ENCODE results near the gene MLEC. TPM values are rescaled to one million over a fixed set of nuclear protein-coding genes. Genes with fewer than 3 reads are reported as not detected.

Gene MLEC
- total RNA-seq, 3 donors from 2014 or later (not counting 1 experiment from before 2014, with no cell fraction given) = 47.4 to 52.8 (median 49.6) TPM

- Histone ChIP-seq H3K27me3 (ENCODE audit: control insufficient read depth, insufficient read depth, low read length) (no peaks in the 10 kb centered on the region), H3K36me3 (ENCODE audit: control insufficient read depth, insufficient read depth, low read length) (peaks cover 81% of the 10 kb centered on the region), H3K9me3 (ENCODE audit: control insufficient read depth, insufficient read depth, low read length) (no peaks in the 10 kb centered on the region), H3K27ac (ENCODE audit: low read length) (no peak overlapping the region), H3K4me3 (ENCODE audit: low read length) (no peak overlapping the region), H3K4me1 (ENCODE audit: control insufficient read depth, insufficient read depth, low read length) (no peaks in the 10 kb centered on the region)
- Mint-ChIP-seq H3K27ac (no peak overlapping the region), H3K4me3 (no peak overlapping the region), H3K4me1 (no peaks in the 10 kb centered on the region), H3K27me3 (ENCODE audit: low read depth in 2 of 2) (no peaks in the 10 kb centered on the region), H3K9me3 (no peaks in the 10 kb centered on the region), H3K36me3 (no peaks in the 10 kb centered on the region)
- DNase-seq (no peak), ATAC-seq (no peak)
- WGBS (ENCODE audit: insufficient coverage) = 80% methylated on average over 2 of the region's 3 CpGs
- intact Hi-C loops (cut with micrococcal nuclease) = no loop called here
- no peak for TF ChIP-seq CTCF (IDR thresholded peaks at IDR 0.05)
Observed at GRCh38 chr12:120698665-120699064, 11.7 kb downstream of the MLEC start.

- no peak overlapping the region for H3K4me3 Mint-ChIP-seq
- H3K9me3 Mint-ChIP-seq = no peaks in the 10 kb centered on the region
- H3K27me3 ChIP-seq (ENCODE audit: control insufficient read depth, insufficient read depth, low read length) = no peaks in the 10 kb centered on the region
- H3K27ac Mint-ChIP-seq = no peak overlapping the region
- no peaks in the 10 kb centered on the region for H3K27me3 Mint-ChIP-seq (ENCODE audit: low read depth in 2 of 2)
- WGBS (ENCODE audit: insufficient coverage) = 97% methylated on average over 7 of the region's 7 CpGs
- DNase-seq (no peak), ATAC-seq (no peak)
- H3K36me3 ChIP-seq (ENCODE audit: control insufficient read depth, insufficient read depth, low read length) = peaks cover 74% of the 10 kb centered on the region
- intact Hi-C loops (cut with micrococcal nuclease) = no loop called here
- no peak for TF ChIP-seq CTCF (IDR thresholded peaks at IDR 0.05)
- no peaks in the 10 kb centered on the region for H3K36me3 Mint-ChIP-seq
- no peaks in the 10 kb centered on the region for H3K4me1 Mint-ChIP-seq
- no peak overlapping the region for H3K27ac ChIP-seq (ENCODE audit: low read length)
- H3K4me1 ChIP-seq (ENCODE audit: control insufficient read depth, insufficient read depth, low read length) = no peaks in the 10 kb centered on the region
- no peaks in the 10 kb centered on the region for H3K9me3 ChIP-seq (ENCODE audit: control insufficient read depth, insufficient read depth, low read length)
- no peak overlapping the region for H3K4me3 ChIP-seq (ENCODE audit: low read length)
Observed at GRCh38 chr12:120699553-120699952, 12.6 kb downstream of the MLEC start.

GRCh38 chr12:120700886-120701285 is 13.9 kb downstream of the MLEC start:
- Histone ChIP-seq H3K4me1 (ENCODE audit: control insufficient read depth, insufficient read depth, low read length) (no peaks in the 10 kb centered on the region), H3K4me3 (ENCODE audit: low read length) (no peak overlapping the region), H3K9me3 (ENCODE audit: control insufficient read depth, insufficient read depth, low read length) (no peaks in the 10 kb centered on the region), H3K36me3 (ENCODE audit: control insufficient read depth, insufficient read depth, low read length) (peaks cover 61% of the 10 kb centered on the region), H3K27ac (ENCODE audit: low read length) (no peak overlapping the region), H3K27me3 (ENCODE audit: control insufficient read depth, insufficient read depth, low read length) (no peaks in the 10 kb centered on the region)
- intact Hi-C loops (cut with micrococcal nuclease) = no loop called here
- no peak for TF ChIP-seq CTCF (IDR thresholded peaks at IDR 0.05)
- Mint-ChIP-seq H3K36me3 (no peaks in the 10 kb centered on the region), H3K27ac (no peak overlapping the region), H3K4me3 (no peak overlapping the region), H3K27me3 (ENCODE audit: low read depth in 2 of 2) (no peaks in the 10 kb centered on the region), H3K4me1 (no peaks in the 10 kb centered on the region), H3K9me3 (no peaks in the 10 kb centered on the region)
- DNase-seq (no peak), ATAC-seq (no peak)
- 100% methylated on average over 5 of the region's 5 CpGs for WGBS (ENCODE audit: insufficient coverage)

- WGBS (ENCODE audit: insufficient coverage) = 100% methylated on average over 1 of the region's 1 CpG
- H3K4me1 ChIP-seq (ENCODE audit: control insufficient read depth, insufficient read depth, low read length) = no peaks in the 10 kb centered on the region
- TF ChIP-seq CTCF (IDR thresholded peaks at IDR 0.05) = no peak
- H3K27ac Mint-ChIP-seq = no peak overlapping the region
- no peak overlapping the region for H3K4me3 ChIP-seq (ENCODE audit: low read length)
- H3K27ac ChIP-seq (ENCODE audit: low read length) = no peak overlapping the region
- H3K4me3 Mint-ChIP-seq = no peak overlapping the region
- ATAC-seq (no peak), DNase-seq (no peak)
- peaks cover 43% of the 10 kb centered on the region for H3K36me3 ChIP-seq (ENCODE audit: control insufficient read depth, insufficient read depth, low read length)
- no peaks in the 10 kb centered on the region for H3K9me3 Mint-ChIP-seq
- no peaks in the 10 kb centered on the region for H3K27me3 Mint-ChIP-seq (ENCODE audit: low read depth in 2 of 2)
- no peaks in the 10 kb centered on the region for H3K27me3 ChIP-seq (ENCODE audit: control insufficient read depth, insufficient read depth, low read length)
- no peaks in the 10 kb centered on the region for H3K36me3 Mint-ChIP-seq
- no peaks in the 10 kb centered on the region for H3K4me1 Mint-ChIP-seq
- H3K9me3 ChIP-seq (ENCODE audit: control insufficient read depth, insufficient read depth, low read length) = no peaks in the 10 kb centered on the region
- intact Hi-C loops (cut with micrococcal nuclease) = no loop called here
Observed at GRCh38 chr12:120702637-120703036, 15.7 kb downstream of the MLEC start.

Data from natural killer cell (primary cell).